NCI-H2029 (cell line): ENCODE data around the gene RGS19.
A peak's percentile ranks its signal among the peaks of the same experiment; 100 is the strongest.

Experiments
- DNase-seq: peaks from one replicate; lab custom pipeline; 2025; lab: John Stamatoyannopoulos, UW

RGS19 gene

GRCh38 chr20:64108731-64109681, 29.7 kb upstream of the RGS19 start:
- DNase-seq: no peak

DNA sequence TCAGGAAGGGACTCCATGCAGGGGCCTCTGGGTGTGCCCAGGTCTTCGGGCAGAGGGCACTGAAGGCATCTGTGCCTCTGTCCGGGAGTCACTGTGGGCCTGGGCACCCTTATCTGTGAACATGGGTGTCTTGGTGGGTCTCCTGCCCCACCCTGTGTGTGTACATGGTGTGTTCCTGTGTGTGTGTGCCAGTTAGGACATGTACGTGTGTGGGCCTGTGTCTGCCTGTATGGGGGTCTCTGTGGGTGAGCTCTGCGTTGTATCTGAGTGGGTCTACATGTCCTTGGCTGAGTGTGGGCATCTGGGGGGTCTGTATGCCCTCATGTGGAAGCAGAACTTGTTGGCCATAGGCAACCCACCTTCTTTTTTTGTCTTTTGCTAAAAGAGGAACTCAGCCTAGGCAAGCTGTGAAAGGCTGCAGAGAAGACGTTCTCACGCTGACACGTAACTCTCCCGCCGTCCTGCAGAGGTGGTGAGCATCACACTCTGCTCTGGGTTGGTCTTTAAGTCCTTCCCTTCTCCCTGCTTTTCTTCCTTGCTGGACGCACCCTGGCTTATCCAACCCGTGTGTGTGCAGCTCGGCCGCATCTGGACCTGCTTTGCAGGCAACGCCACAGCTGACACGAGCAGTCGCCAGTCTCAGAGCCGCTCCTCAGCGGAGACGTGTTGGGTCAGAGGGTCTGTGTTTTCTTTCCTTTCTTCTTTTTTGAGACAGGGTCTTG, 28.6 kb upstream of the RGS19 start:
- no peak for DNase-seq

- no peak for DNase-seq
These were observed 27.8 kb upstream of the RGS19 start, which contains the start of gene NPBWR2 for GRCh38 chr20:64106981-64107735. Gene NPBWR2 (minus strand): TSS chr20:64107565. CDS start chr20:64106831, 734 bp downstream.

DNA sequence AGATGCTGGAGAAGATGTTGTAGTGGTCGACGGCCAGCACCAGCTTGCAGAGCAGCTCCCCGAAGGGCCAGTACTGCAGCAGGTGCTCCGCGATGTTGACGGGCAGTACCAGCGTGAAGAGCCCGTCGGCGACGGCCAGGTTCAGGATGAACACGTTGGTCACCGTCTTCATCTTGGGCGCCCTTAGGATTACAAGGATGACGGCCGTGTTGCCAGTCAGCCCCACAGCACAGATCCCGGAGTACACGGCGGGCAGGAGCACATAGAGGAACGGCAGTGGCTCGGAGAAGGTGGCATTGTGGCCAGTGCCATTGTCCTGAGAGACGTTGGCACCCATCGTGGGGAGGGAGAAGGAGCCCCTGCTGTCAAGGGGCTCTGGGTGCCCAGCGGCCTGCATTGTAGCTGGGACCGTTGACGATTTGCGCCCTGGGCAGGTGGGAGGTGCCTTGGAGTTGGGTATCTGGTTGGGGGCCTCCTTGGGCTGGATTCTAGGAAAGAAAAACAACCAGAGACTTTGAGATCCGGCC, 27.2 kb upstream of the RGS19 start:
- no peak for DNase-seq

DNA sequence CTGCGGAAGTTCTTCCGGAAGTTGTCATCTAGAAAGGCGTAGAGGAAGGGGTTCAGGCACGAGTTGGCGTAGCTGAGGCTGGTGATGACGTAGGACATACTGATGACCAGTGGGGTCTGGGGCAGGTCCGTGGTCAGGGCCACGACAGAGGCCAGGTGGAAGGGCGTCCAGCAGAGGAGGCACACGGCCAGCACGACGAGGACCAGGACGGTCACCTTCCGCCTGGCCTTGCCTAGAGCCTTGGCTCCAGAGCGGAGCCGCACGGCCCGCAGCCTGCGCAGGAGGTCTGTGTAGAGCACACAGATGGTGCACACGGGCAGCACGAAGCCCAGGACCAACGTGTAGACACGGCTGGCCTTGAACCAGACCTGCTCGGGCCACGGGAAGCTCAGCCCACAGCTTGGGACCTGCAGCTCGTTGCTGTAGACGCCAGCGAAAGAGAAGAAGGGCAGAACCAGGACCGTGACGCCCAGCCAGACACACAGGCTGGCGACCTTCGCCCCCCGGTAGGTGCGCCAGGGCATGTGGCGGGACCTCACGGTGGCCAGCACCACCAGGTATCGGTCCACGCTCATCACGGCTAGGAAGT, 26.6 kb upstream of the RGS19 start:
- DNase-seq: no peak

DNA sequence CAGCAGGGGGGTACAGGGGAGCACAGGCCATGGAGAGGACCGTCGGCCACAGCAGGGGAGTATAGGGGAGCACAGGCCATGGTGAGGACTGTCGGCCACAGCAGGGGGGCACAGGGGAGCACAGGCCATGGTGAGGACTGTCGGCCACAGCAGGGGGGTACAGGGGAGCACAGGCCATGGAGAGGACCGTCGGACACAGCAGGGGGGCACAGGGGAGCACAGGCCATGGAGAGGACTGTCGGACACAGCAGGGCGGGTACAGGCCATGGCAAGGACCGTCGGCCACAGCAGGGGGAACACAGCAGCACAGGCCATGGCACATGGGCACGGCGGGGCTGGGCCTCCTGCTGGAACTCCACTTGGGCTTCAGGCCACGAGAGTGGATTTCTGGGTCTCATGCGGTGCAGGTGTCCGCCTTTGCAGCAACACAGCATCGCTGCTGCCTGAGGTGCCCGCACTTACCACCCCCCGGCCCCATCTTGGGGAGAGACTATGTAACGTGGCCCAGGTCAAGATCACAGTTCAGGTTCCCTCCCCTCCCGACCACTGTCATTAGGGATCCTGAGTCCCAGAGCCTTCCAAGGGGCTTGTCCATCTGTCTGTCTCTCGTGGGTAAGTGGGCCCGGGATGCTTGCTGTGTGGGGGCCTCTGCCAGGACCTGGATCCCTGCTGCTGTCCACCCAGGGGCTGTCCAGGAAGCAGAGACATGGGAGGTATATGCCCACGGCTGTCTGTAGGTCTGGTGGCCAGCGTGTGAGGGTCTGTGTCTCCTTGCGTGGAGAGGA, 25.5 kb upstream of the RGS19 start:
- DNase-seq: no peak

GRCh38 chr20:64103871-64104666, 24.8 kb upstream of the RGS19 start:
- DNase-seq: no peak

DNA sequence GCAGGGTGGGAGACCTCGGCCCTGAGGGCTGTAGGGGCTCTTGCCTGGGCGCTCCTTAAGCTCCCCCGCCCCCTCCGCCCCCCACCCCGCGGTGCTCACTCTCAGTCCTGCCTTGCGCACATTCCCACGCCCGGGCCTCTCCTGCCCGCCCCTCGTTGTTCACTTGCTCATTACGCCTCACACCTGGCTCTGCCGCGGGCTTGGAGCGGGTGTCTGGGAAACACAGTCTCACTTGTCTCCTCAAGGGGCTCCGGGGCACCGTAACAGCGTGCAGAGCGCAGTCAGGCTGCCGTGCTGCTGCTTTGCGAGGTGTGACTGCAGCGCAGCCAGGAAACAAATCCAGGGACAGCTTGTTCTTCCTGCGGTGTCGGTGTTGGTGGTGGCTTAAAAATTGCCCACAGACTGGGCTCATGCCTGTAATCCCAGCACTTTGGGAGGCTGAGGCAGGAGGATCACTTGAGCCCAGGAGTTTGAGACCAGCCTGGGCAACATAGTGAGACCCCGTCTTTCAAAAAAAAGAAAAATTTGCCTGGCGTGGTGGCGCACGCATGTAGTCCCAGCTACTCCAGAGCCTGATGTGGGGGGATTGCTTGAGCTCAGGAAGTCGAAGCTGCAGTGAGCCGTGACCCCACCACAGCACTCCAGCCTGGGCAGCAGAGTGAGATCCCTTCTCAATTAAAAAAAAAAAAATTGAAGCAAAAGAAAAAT, 23.5 kb upstream of the RGS19 start:
- DNase-seq: no peak

DNA sequence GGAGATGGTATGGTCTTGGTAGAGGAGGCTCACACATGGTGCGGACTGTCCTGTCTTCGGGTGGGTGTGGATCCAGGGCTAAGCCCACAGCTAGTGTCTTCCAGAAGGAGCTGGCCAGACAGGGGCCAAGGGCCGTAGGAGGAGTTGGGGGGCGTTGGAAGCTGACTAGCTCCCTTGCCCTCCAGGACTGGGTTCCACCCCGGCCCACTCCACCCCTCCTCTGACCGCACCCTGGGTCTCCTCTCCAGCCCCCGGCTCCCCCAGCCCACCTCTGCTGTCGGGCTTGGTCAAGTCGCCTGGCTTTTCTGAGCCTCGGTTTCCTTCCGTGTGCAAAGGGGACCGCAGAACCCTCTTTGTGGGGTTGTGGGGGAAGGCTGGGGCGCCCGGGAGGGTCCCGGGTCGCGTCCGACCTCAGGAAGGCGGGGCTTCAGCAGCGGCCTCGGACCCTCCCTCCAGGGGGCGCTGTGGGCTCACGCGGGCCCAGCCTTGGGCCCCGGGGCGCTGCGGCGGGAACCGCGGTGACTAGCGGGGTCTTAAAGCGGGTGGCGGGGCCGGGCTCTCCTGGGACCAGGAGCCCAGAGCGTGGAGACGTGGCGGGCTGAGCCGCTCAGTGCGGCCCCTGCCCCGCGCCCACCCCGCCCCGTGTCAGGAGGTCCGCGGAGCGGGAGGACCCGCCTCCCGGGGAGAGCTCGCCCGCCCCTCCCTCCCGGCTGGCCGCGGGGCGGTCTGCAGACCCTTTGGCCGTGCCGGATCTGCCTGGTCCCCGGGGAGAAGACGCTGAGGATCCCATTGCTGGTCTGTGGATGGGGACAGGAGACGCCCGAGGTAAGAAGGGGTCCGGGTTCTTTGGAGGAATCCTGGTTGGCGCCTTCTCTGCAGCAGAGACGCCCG, 22.7 kb upstream of the RGS19 start:
- peak; percentile 23 for DNase-seq

- DNase-seq: no peak
These were observed 21.8 kb upstream of the RGS19 start for GRCh38 chr20:64100946-64101688.

DNA sequence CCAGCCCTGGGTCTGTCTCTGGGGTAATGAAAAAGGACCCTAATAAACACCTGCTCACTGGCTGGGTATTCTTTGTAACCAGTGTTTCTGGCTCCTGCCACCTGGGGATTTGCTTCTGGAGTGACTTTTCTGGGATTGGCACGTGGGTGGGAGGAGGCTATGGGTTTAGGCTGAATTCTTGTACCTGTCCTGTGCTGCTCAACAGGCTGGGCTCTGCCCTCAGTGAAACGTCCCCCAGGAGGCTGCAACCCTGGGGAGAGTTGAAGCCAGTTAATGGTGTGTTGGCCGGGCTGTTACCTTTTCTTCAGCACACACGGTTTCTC, 21.2 kb upstream of the RGS19 start:
- DNase-seq: no peak

- DNase-seq: no peak
These were observed 20.7 kb upstream of the RGS19 start for GRCh38 chr20:64099880-64100565.

GRCh38 chr20:64099086-64099786, 19.9 kb upstream of the RGS19 start:
- DNase-seq: peak; percentile 36

- no peak for DNase-seq
These were observed 19.2 kb upstream of the RGS19 start for GRCh38 chr20:64098471-64099013.

- DNase-seq: no peak
These were observed 17.2 kb upstream of the RGS19 start for GRCh38 chr20:64096535-64096934.

DNA sequence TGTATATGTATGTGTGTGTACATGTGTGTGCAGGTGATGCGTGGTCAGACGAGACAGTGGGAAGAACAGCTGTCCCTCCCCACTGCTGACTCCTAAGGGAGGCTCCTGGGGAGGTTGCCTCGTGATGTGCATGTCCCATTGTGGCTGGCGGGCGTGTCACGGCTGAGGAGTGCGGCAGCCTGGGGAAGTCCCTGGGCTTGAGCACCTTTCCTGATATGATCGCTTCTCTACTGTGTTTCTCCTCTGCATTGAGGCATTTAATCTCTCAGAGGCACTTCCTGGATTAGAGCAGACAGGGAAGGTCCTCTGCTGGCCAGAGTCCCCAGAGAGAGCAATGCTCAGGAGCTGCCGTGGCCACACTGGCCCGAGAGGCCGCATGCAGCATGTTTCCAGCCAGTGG, 16.6 kb upstream of the RGS19 start:
- DNase-seq: no peak
